HFFc6 (cell line): ENCODE measurements around the gene ARHGAP21. TPM values are rescaled to one million over a fixed set of nuclear protein-coding genes. Genes with fewer than 3 reads are reported as not detected.

Experiments
- DNase-seq: peaks from one replicate; pipeline ENCODE4 v3.0.0-alpha.2; 2018
- H3K27ac Mint-ChIP-seq: 2 replicates; pipeline ENCODE4 v1.8.0; 2020; ENCODE audit warnings: mild to moderate bottlenecking, mixed read lengths
- H3K27me3 Mint-ChIP-seq: 2 replicates; pipeline ENCODE4 v1.8.0; 2021; ENCODE audit warnings: mild to moderate bottlenecking, moderate library complexity, mixed read lengths; ENCODE audit not compliant: insufficient read depth
- H3K36me3 Mint-ChIP-seq: 2 replicates; pipeline ENCODE4 v1.8.0; 2021; ENCODE audit warnings: low read depth, mixed read lengths
- H3K4me1 Mint-ChIP-seq: 2 replicates; pipeline ENCODE4 v1.8.0; 2020; ENCODE audit warnings: low read depth, mixed read lengths
- H3K4me3 Mint-ChIP-seq: 2 replicates; pipeline ENCODE4 v1.8.0; 2020; ENCODE audit warnings: mild to moderate bottlenecking, moderate library complexity, mixed read lengths
- H3K9me3 Mint-ChIP-seq: 2 replicates; pipeline ENCODE4 v1.8.0; 2020; ENCODE audit warnings: mild to moderate bottlenecking, mixed read lengths
- total RNA-seq, 6 experiments: library from RNA; stranded (reverse); fragmentation: NEBNext Ultra II Directional; extraction: Animal tissue kit (Norgen Biotek cat#: 25700); gene quantifications; 2 replicates in 1 of 6; 3 replicates in 5 of 6; pipeline ENCODE4 v1.2.3, GENCODE V29; 2021
- TF ChIP-seq, protein P1 (sequence below): fragments of 200-600 bp; sonication (generic); IDR thresholded peaks from 2 replicates; pipeline ENCODE4 v1.5.0; 2021; ENCODE audit warnings: antibody characterized with exemption, mild to moderate bottlenecking

ARHGAP21 gene
- total RNA-seq, 6 experiments from 2014 or later, result 71.4 to 94.1 (median 82.1) TPM

DNA sequence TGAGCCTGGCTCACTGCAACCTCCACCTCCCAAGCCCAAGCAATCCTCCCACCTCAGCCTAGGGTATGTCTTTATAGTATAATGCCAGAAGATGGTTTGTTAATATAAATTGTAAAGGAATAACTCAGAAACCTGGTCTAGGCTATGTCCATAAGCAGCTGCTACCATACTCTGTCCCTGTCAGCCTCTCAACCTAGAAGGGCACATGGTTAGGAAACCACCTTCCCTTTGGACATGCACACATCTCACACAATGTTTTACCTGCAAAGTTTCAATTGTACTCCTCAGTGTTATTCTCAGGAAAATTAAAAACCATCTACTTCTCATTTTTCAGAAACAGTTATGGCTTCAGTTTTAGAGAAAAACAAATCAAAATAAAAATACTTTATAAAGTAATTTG, 40.1 kb downstream of the ARHGAP21 start:
- TF ChIP-seq, protein P1, sequence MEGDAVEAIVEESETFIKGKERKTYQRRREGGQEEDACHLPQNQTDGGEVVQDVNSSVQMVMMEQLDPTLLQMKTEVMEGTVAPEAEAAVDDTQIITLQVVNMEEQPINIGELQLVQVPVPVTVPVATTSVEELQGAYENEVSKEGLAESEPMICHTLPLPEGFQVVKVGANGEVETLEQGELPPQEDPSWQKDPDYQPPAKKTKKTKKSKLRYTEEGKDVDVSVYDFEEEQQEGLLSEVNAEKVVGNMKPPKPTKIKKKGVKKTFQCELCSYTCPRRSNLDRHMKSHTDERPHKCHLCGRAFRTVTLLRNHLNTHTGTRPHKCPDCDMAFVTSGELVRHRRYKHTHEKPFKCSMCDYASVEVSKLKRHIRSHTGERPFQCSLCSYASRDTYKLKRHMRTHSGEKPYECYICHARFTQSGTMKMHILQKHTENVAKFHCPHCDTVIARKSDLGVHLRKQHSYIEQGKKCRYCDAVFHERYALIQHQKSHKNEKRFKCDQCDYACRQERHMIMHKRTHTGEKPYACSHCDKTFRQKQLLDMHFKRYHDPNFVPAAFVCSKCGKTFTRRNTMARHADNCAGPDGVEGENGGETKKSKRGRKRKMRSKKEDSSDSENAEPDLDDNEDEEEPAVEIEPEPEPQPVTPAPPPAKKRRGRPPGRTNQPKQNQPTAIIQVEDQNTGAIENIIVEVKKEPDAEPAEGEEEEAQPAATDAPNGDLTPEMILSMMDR, result no peak
- Mint-ChIP-seq H3K4me1 (peaks cover 65% of the 10 kb centered on the region), H3K36me3 (peaks cover 5% of the 10 kb centered on the region; the same call in 1 of the 2 replicates), H3K27ac (no peak overlapping the region), H3K9me3 (no peaks in the 10 kb centered on the region), H3K4me3 (no peak overlapping the region), H3K27me3 (peaks cover 3% of the 10 kb centered on the region; the same call in 1 of the 2 replicates)
- no peak for DNase-seq

- H3K4me1 Mint-ChIP-seq, result peaks cover 48% of the 10 kb centered on the region
- DNase-seq, result no peak
- H3K36me3 Mint-ChIP-seq, result peaks cover 6% of the 10 kb centered on the region; the same call in 1 of the 2 replicates
- H3K27me3 Mint-ChIP-seq, result peaks cover 3% of the 10 kb centered on the region; the same call in 1 of the 2 replicates
- TF ChIP-seq, protein P1, result no peak
- no peak overlapping the region for H3K4me3 Mint-ChIP-seq
- H3K27ac Mint-ChIP-seq, result no peak overlapping the region
- no peaks in the 10 kb centered on the region for H3K9me3 Mint-ChIP-seq
Measured at GRCh38 chr10:24681572-24682088, 42.1 kb downstream of the ARHGAP21 start.

- Mint-ChIP-seq H3K36me3 (peaks cover 4% of the 10 kb centered on the region; the same call in 1 of the 2 replicates), H3K4me1 (peaks cover 47% of the 10 kb centered on the region), H3K9me3 (no peaks in the 10 kb centered on the region), H3K27ac (no peak overlapping the region), H3K4me3 (no peak overlapping the region), H3K27me3 (peaks cover 3% of the 10 kb centered on the region; the same call in 1 of the 2 replicates)
- no peak for DNase-seq
- TF ChIP-seq, protein P1, result no peak
Measured at GRCh38 chr10:24680647-24681524, 42.8 kb downstream of the ARHGAP21 start.

- TF ChIP-seq, protein P1, result no peak
- Mint-ChIP-seq H3K4me1 (peaks cover 46% of the 10 kb centered on the region), H3K27ac (no peak overlapping the region), H3K36me3 (peaks cover 4% of the 10 kb centered on the region; the same call in 1 of the 2 replicates), H3K9me3 (no peaks in the 10 kb centered on the region), H3K27me3 (peaks cover 3% of the 10 kb centered on the region; the same call in 1 of the 2 replicates), H3K4me3 (no peak overlapping the region)
- no peak for DNase-seq
Measured at GRCh38 chr10:24678757-24679156, 44.9 kb downstream of the ARHGAP21 start.

- TF ChIP-seq, protein P1, result no peak
- DNase-seq, result no peak
- Mint-ChIP-seq H3K36me3 (peaks cover 4% of the 10 kb centered on the region; the same call in 1 of the 2 replicates), H3K9me3 (no peaks in the 10 kb centered on the region), H3K27me3 (no peaks in the 10 kb centered on the region), H3K27ac (no peak overlapping the region), H3K4me1 (peaks cover 38% of the 10 kb centered on the region), H3K4me3 (no peak overlapping the region)
Measured at GRCh38 chr10:24674892-24675632, 48.6 kb downstream of the ARHGAP21 start.
